Stimulated activated CD4-positive, alpha-beta T cell treated with anti-CD3 and anti-CD28 coated beads, Interleukin-1b, Interleukin-23, amount 100 ng/mL, for 48 hours (primary cell): ENCODE measurements around the gene SIKE1.

Experiments
- DNase-seq: peaks from one replicate; pipeline ENCODE4 v3.0.0-alpha.2; 2020

The SIKE1 gene

DNA sequence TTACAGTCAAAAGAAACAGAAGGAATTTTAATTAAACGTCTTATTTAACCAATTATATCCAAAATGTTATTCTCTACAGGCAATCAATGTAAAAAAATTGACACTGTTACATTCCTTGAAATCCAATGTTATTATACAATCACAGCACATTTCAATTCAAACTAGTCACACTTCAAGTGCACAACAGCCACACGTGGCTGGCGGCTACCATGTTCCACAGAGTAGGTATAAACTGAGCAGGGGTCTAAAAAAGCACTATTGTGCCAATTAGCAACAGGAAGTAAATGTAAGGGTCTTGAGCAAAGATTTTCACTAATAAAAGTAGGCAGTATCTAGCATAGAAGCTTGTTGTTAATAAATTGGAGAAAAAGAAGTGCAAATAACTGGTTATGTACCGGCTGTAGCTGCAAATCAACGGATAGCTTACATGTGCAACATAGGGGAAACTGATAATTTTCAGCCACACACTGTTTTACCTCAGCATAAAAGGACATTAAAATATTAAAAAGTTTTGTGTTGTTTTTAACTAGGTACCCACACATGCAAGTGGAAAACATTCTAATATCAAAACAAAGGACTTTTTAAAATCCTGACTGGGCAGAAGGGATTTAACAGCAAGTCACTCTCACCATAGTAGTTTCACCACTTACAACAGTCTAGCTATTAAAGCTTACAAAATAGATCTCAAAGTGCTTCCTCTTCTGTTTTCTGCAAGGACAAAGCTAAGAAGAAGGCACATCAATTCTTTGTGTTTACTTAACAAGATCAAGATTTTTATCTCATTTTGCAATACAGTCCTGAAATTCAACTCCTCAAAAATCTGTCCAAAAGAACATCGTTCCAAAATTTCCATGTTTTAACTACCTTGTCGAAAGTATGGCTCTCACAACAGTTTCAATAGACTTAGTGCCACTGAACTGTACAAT is 25.2 kb downstream of the SIKE1 start:
- DNase-seq, result no peak

DNA sequence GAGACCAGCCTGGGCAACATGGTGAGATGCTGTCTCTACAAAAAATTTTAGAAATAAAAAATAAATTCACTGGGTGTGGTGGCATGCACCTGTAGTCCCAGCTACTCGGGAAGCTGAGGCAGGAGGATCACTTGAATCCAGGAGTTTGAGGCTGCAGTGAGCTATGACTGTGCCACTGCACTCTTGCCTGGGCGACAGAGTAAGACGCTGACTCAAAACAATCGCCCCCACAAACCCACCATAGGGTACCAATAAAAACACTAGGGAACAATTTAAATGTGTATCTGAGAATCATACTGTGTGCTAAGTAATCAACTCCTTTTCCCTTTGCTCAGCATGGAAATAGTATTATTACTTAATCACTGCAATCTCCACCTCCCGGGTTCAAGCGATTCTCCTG is 26.8 kb downstream of the SIKE1 start:
- peak; percentile 25 for DNase-seq

DNA sequence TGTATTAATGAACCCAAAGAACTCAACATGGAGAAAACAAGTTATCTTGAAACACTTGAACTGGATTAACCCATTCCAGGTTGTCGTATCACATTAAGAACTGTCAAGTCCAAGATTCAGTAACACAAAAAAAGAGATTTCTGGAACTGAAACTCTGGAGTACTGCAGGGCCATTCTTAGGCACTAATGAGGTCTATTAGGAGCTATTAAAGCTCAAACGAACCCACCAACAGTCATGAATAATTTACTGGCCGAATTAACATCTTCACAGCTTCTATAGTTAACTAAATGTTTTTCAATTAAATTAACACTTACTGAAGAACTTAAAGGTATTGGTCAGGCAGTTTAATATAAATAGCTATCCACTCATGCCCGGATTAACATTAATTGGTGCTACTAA is 27.3 kb downstream of the SIKE1 start:
- no peak for DNase-seq

DNA sequence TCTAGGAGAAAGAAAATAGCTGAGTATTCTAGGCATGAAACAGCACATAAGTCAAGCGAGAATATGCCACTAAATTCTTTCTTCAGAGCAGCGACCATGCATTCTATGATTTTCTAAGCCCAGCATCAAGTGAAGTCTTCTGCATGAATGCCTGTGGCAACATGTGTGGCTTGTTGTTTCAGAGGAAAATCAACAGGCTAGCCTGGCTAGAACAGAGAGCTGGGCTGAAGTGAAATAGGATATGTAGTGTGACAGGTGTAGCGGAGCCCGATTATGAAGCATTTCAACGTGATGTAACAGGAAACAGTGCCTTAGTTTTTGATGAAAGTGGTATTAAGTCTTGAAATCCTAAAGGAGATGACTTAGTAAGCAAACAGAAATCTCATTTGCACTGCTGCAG is 29.7 kb downstream of the SIKE1 start:
- no peak for DNase-seq

DNA sequence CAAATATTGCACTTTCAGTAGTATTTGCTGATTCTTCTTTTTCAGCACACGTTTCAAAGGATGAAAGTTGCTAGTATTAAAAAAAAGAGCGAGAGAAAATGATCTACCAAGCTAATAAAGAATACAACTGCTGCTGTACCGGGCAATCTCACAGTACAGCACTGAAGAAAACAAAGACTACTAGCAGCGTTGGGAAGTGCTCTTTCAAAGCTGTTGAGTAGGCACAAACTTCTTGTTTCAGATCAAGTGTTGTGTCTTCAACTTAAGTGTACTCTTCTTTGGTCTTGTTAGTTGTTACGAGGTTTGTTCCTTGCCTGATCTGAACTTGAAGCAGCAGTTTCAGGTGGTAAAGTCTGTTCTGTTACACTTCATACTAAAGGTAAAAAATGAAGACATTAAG is 30.6 kb downstream of the SIKE1 start:
- no peak for DNase-seq

DNA sequence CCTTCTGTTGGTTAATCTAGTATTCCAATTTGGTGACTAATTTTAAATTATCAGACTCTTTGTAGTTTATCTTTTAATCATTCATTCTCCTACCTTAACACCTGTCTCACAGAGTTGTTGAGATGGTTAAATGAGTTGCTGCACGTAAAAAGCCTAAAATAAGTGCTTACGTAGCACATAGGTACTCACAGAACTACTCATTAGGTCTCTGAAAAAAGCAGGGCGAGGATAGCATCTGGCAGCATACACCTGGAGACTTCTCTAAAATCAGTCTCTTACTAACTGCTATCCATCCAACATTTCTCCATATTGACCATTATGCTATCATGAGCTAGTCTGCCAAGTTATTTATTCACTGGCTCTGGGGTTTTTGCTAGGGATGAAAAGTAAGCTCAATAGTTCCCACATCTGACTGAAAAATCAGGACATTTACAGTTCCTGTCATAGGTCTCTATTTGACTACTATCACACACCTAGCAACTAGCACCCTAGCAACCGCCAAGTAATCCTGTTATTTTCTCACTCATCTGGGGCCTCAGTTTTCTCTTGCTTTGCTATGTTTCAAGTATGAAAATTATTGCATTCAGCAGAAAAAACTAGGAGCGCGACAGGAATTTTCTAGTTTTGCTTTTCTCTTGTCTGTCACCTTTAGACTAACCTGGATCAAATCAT is 33.9 kb downstream of the SIKE1 start:
- peak; percentile 10 for DNase-seq

DNA sequence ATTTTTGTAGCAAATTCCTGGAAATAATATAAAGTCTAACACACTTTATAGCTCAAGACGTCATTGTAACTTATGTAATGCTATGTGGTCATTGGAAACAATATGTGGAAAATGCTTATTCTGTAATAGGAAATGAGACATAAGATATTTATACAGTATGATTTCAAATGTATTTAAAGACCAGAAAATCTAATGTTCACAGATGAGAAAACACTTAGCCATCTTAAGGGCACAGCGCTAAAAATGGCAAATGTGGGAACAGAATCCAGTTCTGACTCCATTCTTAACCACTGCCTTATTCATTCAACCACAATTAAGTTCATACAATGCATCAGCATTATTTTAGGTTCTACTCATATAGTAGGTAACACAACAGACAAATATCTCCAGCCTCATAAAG is 35.2 kb downstream of the SIKE1 start:
- no peak for DNase-seq

DNA sequence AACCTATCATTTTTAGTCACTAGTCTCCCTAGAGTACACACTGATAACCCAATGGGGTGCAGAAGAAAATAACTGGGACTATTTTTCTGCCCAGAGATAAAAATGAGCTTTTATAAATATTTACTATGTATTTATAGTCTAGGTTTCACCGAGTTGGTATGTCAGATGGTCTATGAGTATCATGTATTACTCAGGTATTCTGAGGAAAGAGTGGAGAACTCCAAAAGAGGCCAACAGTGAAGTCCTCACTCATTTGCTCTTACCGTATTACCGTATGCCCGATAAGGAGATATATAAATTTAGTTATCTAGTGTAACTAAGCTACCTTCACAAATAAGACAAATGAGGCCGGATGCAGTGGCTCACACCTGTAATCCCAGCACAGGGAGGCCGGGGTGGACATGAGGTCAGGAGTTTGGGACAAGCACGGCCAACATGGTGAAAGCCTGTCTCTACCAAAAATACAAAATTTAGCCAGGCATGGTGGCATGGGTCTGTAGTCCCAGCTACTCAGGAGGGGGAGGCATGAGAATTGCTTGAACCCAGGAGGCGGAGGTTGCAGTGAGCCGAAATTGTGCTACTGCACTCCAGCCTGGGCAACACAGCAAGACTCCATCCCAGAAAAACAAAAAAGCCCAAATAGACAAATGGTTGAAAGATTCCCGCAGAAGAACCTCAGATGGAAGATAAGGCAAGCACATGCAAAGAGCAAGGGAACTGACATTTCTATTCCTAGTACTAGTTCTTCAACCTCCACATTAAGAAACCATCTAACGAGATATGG is 38.3 kb downstream of the SIKE1 start:
- no peak for DNase-seq

DNA sequence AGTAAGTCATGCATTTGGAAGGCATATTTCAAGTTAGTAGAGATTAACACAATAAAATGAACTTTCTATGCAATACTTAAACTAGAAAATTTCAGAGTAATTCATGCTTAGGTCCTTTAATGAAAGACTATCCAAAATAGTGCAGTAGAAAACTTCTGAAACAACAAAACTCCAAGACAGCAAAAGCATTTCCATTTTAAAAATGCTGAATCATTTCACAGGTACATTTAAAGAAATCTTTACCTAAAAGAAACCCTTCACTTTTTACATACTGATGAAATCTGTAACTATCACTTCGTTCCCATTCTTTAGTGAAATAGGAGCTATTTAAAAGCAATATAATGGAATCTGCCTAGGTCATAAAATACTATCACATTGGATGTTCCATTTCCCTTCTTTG is 40.2 kb downstream of the SIKE1 start:
- no peak for DNase-seq

DNA sequence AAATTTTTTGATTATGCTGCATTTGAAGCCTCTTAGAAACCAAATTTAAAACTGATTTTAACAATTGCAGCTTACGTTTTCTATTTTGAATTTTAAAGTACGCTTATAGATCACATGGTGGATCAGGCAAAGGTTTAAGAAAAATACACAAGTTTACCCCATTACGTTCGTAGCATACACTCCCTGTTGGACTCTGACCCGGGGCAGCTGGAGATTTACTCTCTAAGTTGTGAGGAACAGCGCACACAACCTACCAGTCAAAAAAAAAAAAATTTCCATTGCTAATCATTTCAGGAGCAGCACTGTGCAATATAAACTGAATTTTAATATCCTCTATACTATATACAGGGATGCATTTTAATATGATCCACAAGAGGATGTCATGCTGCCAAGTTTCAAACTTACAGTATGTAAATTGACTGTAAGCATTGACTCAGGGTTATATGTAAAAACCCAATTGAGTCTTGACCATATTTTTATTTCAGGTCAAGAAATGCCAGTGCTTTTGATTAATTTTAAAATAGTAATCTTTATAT is 43.1 kb downstream of the SIKE1 start:
- no peak for DNase-seq

DNA sequence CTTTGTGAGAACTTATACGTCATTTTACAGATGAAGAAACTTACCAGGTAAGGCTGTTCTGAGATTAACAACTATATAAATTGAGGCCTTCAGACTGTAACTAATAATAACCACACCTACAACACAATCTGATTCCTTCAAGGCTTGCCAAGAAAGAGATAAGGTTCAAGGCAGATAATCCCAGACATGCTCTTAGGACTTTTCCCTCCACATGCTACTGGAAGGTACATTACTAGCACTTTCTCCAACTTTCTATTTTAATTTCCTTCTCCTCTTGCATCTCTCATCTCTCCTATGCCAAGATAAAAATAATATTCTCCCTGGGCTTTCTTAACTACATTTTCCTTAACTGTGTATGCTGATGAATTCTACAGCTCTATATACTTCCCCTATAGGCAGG is 45.0 kb downstream of the SIKE1 start:
- no peak for DNase-seq

DNA sequence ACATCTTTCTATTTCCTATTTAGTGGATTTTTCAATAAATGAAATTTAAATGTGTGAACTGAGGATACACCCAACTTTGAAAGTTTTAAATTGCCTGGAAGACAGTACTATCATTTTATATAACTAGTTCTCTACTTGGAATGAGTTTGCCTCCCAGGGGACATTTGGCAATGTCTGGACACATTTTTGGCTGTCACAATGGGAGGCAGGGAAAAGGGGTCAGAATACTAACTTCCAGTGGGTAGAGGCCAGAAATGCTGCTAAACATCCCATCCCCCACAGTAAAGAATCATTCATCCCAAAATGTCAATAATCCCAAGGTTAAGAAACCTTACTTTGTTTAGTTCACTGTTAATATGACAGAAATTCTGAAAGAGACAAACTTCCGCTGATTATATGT is 50.7 kb downstream of the SIKE1 start:
- no peak for DNase-seq

DNA sequence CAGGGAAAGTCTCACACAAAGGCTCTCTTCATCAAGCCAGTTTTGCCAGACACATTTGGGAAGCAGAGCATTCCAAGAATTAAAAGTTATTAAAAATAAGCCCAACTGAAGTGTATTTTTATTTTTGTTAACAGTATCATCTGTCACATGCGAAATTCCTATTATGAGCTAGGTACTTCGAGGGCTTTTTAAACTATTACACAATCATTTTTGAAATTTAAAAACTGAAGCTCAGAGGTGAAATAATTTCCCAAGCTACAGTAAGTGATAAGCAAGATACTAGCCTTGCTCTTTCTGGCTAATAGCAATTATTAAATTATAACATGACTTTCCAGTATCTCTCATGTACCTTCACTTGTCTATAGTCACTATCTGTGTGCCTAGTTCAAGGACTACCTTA is 51.9 kb downstream of the SIKE1 start:
- no peak for DNase-seq

DNA sequence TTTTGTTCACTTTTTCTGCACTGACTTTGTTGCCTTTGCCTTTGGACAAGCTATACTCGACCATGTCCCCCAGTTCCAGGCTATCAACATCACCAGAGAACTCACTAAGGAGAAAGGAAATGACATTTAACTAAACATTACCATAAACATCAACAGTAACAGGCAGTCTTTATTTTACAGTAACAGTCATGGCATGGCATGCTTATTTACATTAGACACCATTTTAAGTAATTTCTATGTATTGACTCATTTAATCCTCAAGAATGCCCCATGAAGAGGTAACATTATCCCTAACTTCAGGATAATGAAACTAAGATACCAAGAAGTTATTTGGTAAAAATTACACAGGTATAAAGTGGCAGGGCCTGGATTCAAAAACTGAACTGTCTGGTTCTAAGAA is 55.3 kb downstream of the SIKE1 start:
- no peak for DNase-seq

DNA sequence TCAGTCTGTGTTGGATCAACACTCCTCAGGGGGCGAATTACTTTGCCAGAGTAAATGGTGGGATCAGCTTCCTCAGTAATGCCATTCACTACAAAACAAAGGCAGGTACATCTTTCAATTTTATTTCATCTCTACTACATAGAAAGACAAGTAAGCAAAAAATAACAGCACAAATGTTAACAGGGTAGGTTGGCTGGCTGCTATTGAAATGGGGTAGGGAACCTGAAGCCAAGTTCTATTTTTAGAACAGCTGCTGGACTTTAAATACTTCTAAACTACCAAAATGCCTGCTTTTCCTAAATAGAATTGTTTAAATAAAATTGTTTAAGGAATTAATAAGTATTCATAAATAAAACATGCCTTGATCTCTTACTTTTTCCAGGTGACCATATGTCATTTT is 56.6 kb downstream of the SIKE1 start:
- no peak for DNase-seq

DNA sequence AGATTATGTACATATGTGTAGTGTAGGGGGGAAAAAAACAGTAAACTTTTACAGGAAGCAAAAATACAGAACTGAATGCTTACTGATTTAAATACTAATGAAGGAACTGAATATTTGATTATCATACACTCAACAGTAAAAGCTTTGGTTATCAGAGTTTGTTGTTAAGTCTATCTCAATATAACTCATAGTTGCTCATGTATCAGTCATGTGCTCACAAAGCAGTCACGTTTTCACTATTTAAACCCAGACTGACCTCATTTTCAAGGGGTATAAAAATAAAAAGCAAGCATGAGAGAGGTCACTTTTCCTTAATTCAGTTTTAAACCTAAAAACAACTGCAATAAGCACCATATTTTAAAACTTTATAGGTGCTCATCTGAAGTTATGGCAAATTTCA is 57.0 kb downstream of the SIKE1 start:
- DNase-seq, result no peak

DNA sequence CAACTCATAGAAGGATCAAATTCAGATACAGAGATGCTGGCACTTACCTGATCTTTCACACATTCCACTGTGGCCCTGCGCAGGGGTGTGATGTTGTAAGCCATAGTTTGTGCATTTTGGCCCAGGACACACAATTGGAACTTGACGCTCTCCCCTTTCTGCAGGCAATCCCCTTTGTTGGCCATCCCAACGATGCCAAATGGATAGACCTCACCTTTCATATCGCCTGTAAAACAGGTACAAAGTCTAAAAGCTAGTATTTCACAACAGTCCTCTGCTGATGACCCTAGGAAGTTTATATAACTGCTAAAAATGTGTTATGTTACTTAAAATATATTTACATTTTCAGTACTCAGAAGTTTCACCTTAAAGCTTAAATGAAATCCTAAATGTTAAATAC is 60.0 kb downstream of the SIKE1 start:
- DNase-seq, result no peak
